ENCODE results near the gene ATG2A. TPM values are rescaled to one million over a fixed set of nuclear protein-coding genes. Genes with fewer than 3 reads are reported as not detected.

ATG2A gene
- total and polyA plus RNA-seq, 8 donors: 14.2 to 23.5 (median 19.5) TPM

- Histone ChIP-seq H3K9me3 (no peaks in the 10 kb centered on the region), H3K4me1 (peaks cover 0 to 46% of the 10 kb centered on the region in 2 donors), H3K27me3 (no peaks in the 10 kb centered on the region), H3K27ac (no peak overlapping the region), H3K36me3 (peaks cover 0 to 9% of the 10 kb centered on the region in 2 donors), H3K4me3 (no peak overlapping the region)
- intact Hi-C loops (cut with DNase I): loop anchor here (5.0 to 10.0 kb wide), 2 partner anchors 43 to 46 kb away; partner anchors contain the start of gene CDC42BPG (in 1 of the 2)
- TF ChIP-seq, protein P1, sequence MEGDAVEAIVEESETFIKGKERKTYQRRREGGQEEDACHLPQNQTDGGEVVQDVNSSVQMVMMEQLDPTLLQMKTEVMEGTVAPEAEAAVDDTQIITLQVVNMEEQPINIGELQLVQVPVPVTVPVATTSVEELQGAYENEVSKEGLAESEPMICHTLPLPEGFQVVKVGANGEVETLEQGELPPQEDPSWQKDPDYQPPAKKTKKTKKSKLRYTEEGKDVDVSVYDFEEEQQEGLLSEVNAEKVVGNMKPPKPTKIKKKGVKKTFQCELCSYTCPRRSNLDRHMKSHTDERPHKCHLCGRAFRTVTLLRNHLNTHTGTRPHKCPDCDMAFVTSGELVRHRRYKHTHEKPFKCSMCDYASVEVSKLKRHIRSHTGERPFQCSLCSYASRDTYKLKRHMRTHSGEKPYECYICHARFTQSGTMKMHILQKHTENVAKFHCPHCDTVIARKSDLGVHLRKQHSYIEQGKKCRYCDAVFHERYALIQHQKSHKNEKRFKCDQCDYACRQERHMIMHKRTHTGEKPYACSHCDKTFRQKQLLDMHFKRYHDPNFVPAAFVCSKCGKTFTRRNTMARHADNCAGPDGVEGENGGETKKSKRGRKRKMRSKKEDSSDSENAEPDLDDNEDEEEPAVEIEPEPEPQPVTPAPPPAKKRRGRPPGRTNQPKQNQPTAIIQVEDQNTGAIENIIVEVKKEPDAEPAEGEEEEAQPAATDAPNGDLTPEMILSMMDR (IDR thresholded peaks at IDR 0.05): no peak
- no peak for DNase-seq
- no peak for ATAC-seq
Measured at GRCh38 chr11:64890522-64890939, 26.5 kb downstream of the ATG2A start.

DNA sequence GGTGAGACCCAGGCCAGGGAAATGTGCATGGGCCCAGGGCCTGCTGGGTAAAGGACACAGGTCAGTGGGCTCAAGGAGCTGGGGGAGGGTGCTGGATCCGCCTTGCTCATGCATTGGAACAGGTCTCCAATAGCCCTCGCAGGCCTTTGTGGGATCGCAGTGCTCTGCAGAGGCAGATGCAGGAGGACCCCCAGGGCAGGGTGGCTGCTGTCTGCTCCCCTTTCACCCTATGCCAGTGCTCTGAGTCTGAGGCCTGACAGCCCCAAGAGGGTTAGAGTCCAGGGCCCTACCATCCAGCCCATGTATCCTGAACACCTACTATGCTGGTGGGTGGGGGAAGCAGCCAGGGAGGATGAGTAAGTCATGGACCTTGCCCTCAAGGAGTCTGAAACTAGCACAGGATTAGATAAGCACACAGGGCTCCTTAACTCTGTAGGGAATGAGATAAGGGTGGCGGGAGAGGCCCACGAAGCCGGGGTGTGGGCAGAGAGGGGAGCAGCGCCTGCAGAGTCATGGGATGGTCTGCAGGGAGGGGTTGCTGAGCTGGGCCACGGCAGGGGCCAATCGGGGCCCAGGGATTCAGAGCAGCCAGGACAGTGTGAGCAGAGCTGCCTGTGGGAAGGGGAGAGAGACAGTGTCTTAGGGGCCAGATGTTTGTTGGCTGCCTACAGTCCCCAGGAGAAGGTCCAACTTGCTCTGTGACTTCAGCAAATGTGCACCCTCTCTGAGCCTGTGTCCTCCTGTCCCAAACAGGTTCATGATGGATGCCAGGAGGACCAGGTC, 28.1 kb downstream of the ATG2A start:
- Histone ChIP-seq H3K4me3 (no peak overlapping the region), H3K27ac (no peak overlapping the region), H3K4me1 (peaks cover 0 to 52% of the 10 kb centered on the region in 2 donors), H3K27me3 (no peaks in the 10 kb centered on the region), H3K36me3 (no peaks in the 10 kb centered on the region), H3K9me3 (no peaks in the 10 kb centered on the region)
- intact Hi-C loops (cut with DNase I): no loop called here
- ATAC-seq (no peak), DNase-seq (no peak)
- TF ChIP-seq, protein P1 (IDR thresholded peaks at IDR 0.05): no peak

- H3K9me3 ChIP-seq: no peaks in the 10 kb centered on the region
- peak overlapping the region in 1 of 2 donors; percentile 69 for H3K27ac ChIP-seq
- H3K36me3 ChIP-seq: no peaks in the 10 kb centered on the region
- H3K4me1 ChIP-seq: peaks cover 0 to 52% of the 10 kb centered on the region in 2 donors
- ATAC-seq (no peak), DNase-seq (no peak)
- TF ChIP-seq, protein P1 (IDR thresholded peaks at IDR 0.05): no peak
- no peaks in the 10 kb centered on the region for H3K27me3 ChIP-seq
- peak overlapping the region in 1 of 2 donors; percentile 18 for H3K4me3 ChIP-seq
- intact Hi-C loops (cut with DNase I): no loop called here
Measured at GRCh38 chr11:64888406-64888728, 28.6 kb downstream of the ATG2A start.

DNA sequence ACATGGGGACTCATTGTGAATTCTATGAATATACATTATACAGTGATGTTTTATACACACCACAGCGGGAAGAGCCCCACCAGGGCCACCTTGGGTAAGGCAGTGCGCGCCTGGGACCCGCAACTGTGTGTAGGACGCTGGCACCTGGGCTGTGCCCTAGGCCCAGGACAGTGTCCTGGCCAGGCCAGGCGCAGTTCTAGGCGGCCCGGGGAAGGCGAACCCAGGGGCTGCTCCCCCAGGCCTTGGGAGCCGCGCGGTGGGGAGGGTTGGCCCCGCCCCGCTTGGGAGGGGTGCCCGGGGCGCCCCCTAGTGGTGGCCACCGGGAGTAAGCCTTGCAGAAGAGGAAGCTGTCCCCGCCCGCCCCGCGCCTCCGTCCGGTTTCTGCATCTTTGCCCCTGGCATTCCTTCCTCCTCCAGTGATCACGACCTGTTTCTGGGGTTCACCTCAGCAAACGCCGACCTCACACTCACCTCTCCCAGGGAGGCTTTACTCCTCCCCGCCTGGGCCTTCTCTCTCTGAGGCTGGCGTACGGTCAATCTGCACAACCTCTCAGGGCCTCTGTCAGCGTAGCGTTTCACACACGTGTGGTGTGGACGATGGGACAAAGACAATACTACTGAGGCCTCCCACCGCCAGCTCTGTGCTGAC, 29.1 kb downstream of the ATG2A start:
- H3K9me3 ChIP-seq: no peaks in the 10 kb centered on the region
- intact Hi-C loops (cut with DNase I): no loop called here
- peak overlapping the region in 1 of 2 donors; percentile 18 for H3K4me3 ChIP-seq
- H3K27ac ChIP-seq: peak overlapping the region in 1 of 2 donors; percentile 69
- TF ChIP-seq, protein P1 (IDR thresholded peaks at IDR 0.05): peak; percentile 97 to 100
- no peaks in the 10 kb centered on the region for H3K27me3 ChIP-seq
- H3K4me1 ChIP-seq: peaks cover 0 to 50% of the 10 kb centered on the region in 2 donors
- ATAC-seq (peak; percentile 95), DNase-seq (peak in 3 of 4 donors; percentile 66 to 99 (median 84))
- no peaks in the 10 kb centered on the region for H3K36me3 ChIP-seq

- peak overlapping the region in 1 of 2 donors; percentile 18 for H3K4me3 ChIP-seq
- ATAC-seq (no peak), DNase-seq (no peak)
Measured at GRCh38 chr11:64887234-64887756, 29.7 kb downstream of the ATG2A start.

More at GRCh38 chr11:64887234-64887756, 29.7 kb downstream of the ATG2A start:
- Histone ChIP-seq H3K9me3 (no peaks in the 10 kb centered on the region), H3K4me1 (peaks cover 0 to 50% of the 10 kb centered on the region in 2 donors), H3K27me3 (no peaks in the 10 kb centered on the region), H3K27ac (peak overlapping the region in 1 of 2 donors; percentile 69), H3K36me3 (no peaks in the 10 kb centered on the region)
- TF ChIP-seq, protein P1 (IDR thresholded peaks at IDR 0.05): no peak
- intact Hi-C loops (cut with DNase I): no loop called here

Measured in left lung (tissue), 10 donors.